WI38 (cell line): Measurements from ENCODE around the gene C9orf57.

Experiments
- H3K4me3 ChIP-seq: 2 replicates; pipeline ENCODE4 v1.5.1; 2011; ENCODE audit warnings: low read depth, mild to moderate bottlenecking, control low read depth, low read length
- TF ChIP-seq, protein P1 (sequence below): IDR thresholded peaks from 2 replicates; pipeline ENCODE4 v1.5.1; 2012; ENCODE audit warnings: low read depth, mild to moderate bottlenecking, control low read depth, low read length

C9orf57 gene

DNA sequence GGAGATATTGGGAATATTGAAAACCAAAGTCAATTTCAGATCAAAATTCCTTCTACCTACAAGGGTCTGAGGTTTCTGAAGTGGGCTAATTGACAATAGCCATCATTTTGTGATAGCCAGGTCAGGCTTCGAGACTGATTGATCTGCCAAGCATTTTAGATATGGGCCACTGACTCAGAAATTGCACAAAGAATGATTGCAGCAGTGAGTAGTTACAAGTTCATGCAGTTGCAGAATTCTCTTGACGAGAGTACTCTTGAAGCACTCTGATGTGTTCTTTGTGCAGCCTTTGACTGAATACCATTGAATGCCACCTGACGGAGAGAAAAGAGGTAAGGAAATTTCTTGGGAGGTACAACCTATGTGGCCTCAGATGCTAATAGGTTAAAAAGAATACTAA, 8.3 kb downstream of the C9orf57 start:
- TF ChIP-seq, protein P1, sequence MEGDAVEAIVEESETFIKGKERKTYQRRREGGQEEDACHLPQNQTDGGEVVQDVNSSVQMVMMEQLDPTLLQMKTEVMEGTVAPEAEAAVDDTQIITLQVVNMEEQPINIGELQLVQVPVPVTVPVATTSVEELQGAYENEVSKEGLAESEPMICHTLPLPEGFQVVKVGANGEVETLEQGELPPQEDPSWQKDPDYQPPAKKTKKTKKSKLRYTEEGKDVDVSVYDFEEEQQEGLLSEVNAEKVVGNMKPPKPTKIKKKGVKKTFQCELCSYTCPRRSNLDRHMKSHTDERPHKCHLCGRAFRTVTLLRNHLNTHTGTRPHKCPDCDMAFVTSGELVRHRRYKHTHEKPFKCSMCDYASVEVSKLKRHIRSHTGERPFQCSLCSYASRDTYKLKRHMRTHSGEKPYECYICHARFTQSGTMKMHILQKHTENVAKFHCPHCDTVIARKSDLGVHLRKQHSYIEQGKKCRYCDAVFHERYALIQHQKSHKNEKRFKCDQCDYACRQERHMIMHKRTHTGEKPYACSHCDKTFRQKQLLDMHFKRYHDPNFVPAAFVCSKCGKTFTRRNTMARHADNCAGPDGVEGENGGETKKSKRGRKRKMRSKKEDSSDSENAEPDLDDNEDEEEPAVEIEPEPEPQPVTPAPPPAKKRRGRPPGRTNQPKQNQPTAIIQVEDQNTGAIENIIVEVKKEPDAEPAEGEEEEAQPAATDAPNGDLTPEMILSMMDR = no peak
- H3K4me3 ChIP-seq = no peak overlapping the region

DNA sequence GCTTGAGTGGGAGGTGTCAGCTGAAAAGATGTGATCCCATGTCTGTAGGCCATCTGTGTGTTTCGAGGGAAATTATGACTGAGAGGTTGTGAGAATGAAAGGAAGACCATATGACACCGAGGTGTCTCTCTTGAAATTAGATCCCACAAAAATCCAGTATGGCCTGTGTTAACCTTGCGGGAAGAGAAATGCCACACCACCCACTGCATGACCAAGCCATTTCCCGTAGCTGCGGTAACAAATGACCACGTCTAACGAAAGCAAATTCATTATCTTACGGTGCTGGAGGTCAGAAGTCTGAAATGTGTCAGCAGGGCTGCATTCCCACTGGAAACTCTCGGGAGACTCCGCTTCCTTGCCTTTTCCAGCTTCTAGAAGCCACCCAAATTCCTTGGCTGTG, 11.6 kb downstream of the C9orf57 start:
- TF ChIP-seq, protein P1 = no peak

DNA sequence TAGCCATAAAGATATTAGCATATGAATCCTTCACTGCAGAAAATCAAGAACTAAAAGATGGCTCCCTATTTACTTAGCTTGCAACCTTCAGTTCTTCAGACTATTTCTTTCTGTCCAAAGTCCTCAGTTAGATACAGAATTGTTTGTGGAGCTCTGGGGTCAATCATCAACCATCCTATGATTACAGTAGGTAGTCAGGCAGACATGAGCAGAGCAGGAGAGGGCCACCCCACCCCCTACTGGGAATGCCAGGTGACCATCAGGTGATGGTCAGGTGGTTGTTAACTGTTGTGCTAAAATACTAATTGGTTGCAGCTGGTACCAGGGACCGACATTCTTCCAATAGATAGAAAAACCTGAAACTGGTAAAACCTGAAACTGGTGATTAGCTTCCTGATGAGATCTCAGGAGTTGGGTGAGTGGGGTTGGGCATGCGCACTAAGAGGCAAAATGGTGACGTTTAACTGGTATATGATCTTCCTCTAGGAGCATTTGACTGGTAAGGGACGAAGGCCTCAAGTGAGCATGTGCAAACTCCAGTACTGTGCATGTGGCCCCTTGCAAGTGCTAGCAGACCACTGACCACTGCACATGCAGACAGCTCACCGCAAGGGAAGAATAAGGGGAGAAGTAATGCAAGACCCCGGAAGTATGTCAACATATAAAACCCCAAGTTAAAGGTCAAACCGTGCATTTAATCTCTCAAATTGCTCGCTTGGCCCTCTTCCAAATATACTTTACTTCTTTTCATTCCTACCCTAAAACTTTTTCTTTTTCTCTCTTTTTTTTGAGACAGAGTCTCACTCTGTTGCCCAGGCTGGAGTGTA, 13.6 kb downstream of the C9orf57 start:
- H3K4me3 ChIP-seq = no peak overlapping the region
- TF ChIP-seq, protein P1 = no peak

More for the DNA sequence above, 11.6 kb downstream of the C9orf57 start:
- H3K4me3 ChIP-seq = no peak overlapping the region

DNA sequence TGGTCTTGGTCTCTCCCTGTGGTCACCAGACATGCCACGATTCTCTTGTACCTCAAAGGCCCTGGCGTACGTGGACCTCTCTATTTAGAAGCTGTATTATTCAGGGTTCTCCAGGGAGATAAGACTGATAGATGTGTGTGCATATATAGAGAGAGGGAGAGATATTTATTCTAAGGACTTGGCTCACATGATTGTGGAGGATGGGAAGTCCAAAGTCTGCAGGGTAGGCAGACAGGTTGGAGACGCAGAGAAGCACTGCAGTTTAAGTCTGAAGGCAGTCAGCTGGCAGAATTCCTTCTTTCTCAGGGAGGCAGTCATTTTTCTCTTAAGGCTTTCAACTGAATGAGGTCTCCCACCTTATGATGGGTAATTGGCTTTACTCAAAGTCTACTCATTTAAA, 16.3 kb downstream of the C9orf57 start:
- TF ChIP-seq, protein P1 = no peak

DNA sequence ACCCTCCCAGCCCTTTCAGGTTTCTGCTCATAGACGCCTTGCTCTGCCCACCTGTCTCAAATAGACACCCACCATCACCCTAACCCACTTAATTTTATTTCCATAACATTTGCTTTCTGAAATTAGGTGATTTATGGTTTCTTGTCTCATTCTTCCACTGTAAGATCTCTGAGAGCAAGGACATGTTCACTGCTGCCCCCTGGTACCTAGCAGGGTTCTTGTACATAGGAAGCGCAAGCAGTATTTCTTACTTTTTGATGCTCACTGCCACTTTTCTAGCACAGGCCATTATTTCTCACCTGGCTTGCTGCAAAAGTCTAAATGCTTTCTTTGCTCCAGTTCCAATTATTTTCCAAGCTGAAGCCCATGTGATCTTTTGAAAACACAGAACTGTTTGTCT, 16.8 kb downstream of the C9orf57 start:
- TF ChIP-seq, protein P1 = no peak
- no peak overlapping the region for H3K4me3 ChIP-seq

More for the DNA sequence above, 16.3 kb downstream of the C9orf57 start:
- H3K4me3 ChIP-seq = no peak overlapping the region

GRCh38 chr9:72042928-72043327, 17.5 kb downstream of the C9orf57 start:
- no peak overlapping the region for H3K4me3 ChIP-seq
- TF ChIP-seq, protein P1 = no peak

DNA sequence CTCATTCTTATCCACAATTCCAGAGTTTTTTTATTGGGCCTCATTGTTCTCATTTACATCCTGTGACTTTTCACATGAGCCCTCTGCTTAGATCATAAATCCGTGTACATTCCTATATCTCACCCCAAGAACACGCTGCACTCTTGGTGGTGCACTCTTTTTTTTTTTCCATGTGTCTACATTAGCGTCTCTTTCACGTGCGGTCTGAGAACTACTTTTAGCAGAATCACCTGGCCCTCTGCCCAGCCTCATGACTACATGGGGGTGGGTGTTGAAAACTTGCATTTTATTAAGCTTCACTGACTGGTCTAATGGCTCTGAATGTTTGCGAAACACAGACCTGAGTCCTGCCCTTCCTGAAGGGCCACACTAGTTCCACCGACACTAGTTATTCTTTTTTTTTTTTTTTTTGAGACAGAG, 18.6 kb downstream of the C9orf57 start:
- H3K4me3 ChIP-seq = no peak overlapping the region
- TF ChIP-seq, protein P1 = no peak
